Measurements from ENCODE around the gene SDK1. TPM values are rescaled to one million over a fixed set of nuclear protein-coding genes. Genes with fewer than 3 reads are reported as not detected.

The SDK1 gene
- total and polyA plus RNA-seq, 4 donors: 0.12 to 0.47 (median 0.36) TPM

- Histone ChIP-seq H3K4me1 (ENCODE audit: control insufficient read depth in 4 of 4, insufficient read depth in 4 of 4, low read length in 3 of 4) (no peaks in the 10 kb centered on the region), H3K27ac (ENCODE audit: low read depth in 1 of 2, low read length in 2 of 2) (no peak overlapping the region), H3K4me3 (ENCODE audit: low read depth in 1 of 3, low read length in 3 of 3) (no peak overlapping the region), H3K27me3 (ENCODE audit: control insufficient read depth in 4 of 4, insufficient read depth in 4 of 4, low read length in 3 of 4) (no peaks in the 10 kb centered on the region), H3K36me3 (ENCODE audit: control insufficient read depth in 4 of 4, insufficient read depth in 3 of 4, low read depth in 1 of 4, low read length in 3 of 4) (no peaks in the 10 kb centered on the region), H3K9me3 (ENCODE audit: control insufficient read depth in 4 of 4, low read length in 3 of 4) (no peaks in the 10 kb centered on the region), H3K9ac (ENCODE audit: low read depth in 1 of 2, low read length in 2 of 2) (no peak overlapping the region)
- DNase-seq (ENCODE audit: low spot score): no peak
- TF ChIP-seq SP1 (IDR thresholded peaks at IDR 0.05) (no peak), ATF3 (IDR thresholded peaks at IDR 0.05) (no peak), RXRA (IDR thresholded peaks at IDR 0.05) (no peak)
- 83% methylated on average over 11 of the region's 11 CpGs for WGBS
These were observed 741.5 kb downstream of the SDK1 start for GRCh38 chr7:4042402-4043045.

GRCh38 chr7:4043988-4044387 lies 742.9 kb downstream of the SDK1 start:
- 93% methylated on average over 9 of the region's 9 CpGs for WGBS
- DNase-seq (ENCODE audit: low spot score): no peak
- TF ChIP-seq SP1 (IDR thresholded peaks at IDR 0.05) (no peak), TAF1 (conservative IDR thresholded peaks at IDR 0.05) (no peak), RAD21 (IDR thresholded peaks at IDR 0.05) (no peak), FOXA2 (IDR thresholded peaks at IDR 0.05) (no peak), EGR1 (IDR thresholded peaks at IDR 0.05; ENCODE audit: low read depth in 2 of 2) (no peak), RXRA (IDR thresholded peaks at IDR 0.05) (no peak), GABPA (IDR thresholded peaks at IDR 0.05 in 1 of 2, conservative IDR thresholded peaks at IDR 0.05 in 1 of 2) (no peak), HNF4G (IDR thresholded peaks at IDR 0.05) (no peak), ATF3 (IDR thresholded peaks at IDR 0.05) (no peak), JUND (IDR thresholded peaks at IDR 0.05) (no peak)

GRCh38 chr7:4045450-4045849 lies 744.4 kb downstream of the SDK1 start:
- Histone ChIP-seq H3K36me3 (ENCODE audit: control insufficient read depth in 4 of 4, insufficient read depth in 3 of 4, low read depth in 1 of 4, low read length in 3 of 4) (no peaks in the 10 kb centered on the region), H3K27ac (ENCODE audit: low read depth in 1 of 2, low read length in 2 of 2) (no peak overlapping the region), H3K9me3 (ENCODE audit: control insufficient read depth in 4 of 4, low read length in 3 of 4) (no peaks in the 10 kb centered on the region), H3K4me3 (ENCODE audit: low read depth in 1 of 3, low read length in 3 of 3) (no peak overlapping the region), H3K27me3 (ENCODE audit: control insufficient read depth in 4 of 4, insufficient read depth in 4 of 4, low read length in 3 of 4) (no peaks in the 10 kb centered on the region), H3K4me1 (ENCODE audit: control insufficient read depth in 4 of 4, insufficient read depth in 4 of 4, low read length in 3 of 4) (no peaks in the 10 kb centered on the region), H3K9ac (ENCODE audit: low read depth in 1 of 2, low read length in 2 of 2) (no peak overlapping the region)
- DNase-seq (ENCODE audit: low spot score): no peak
- TF ChIP-seq GABPA (IDR thresholded peaks at IDR 0.05 in 1 of 2, conservative IDR thresholded peaks at IDR 0.05 in 1 of 2): no peak
- TF ChIP-seq REST (IDR thresholded peaks at IDR 0.05): no peak
- no peak for TF ChIP-seq JUND (IDR thresholded peaks at IDR 0.05)
- TF ChIP-seq RAD21 (IDR thresholded peaks at IDR 0.05): no peak
- no peak for TF ChIP-seq HNF4G (IDR thresholded peaks at IDR 0.05)
- TF ChIP-seq CTCF (IDR thresholded peaks at IDR 0.05; ENCODE audit: low read depth, low read length, missing input control): no peak
- no peak for TF ChIP-seq ATF3 (IDR thresholded peaks at IDR 0.05)
- TF ChIP-seq ZBTB33 (IDR thresholded peaks at IDR 0.05): no peak
- TF ChIP-seq EGR1 (IDR thresholded peaks at IDR 0.05; ENCODE audit: low read depth in 2 of 2): no peak
- no peak for TF ChIP-seq MAX (IDR thresholded peaks at IDR 0.05)
- TF ChIP-seq TAF1 (conservative IDR thresholded peaks at IDR 0.05): no peak
- no peak for TF ChIP-seq FOXA1 (IDR thresholded peaks at IDR 0.05)
- TF ChIP-seq FOXA2 (IDR thresholded peaks at IDR 0.05): no peak
- 96% methylated on average over 15 of the region's 15 CpGs for WGBS

More at GRCh38 chr7:4043988-4044387, 742.9 kb downstream of the SDK1 start:
- H3K4me1 ChIP-seq (ENCODE audit: control insufficient read depth in 4 of 4, insufficient read depth in 4 of 4, low read length in 3 of 4): no peaks in the 10 kb centered on the region
- no peak overlapping the region for H3K27ac ChIP-seq (ENCODE audit: low read depth in 1 of 2, low read length in 2 of 2)
- no peaks in the 10 kb centered on the region for H3K9me3 ChIP-seq (ENCODE audit: control insufficient read depth in 4 of 4, low read length in 3 of 4)
- H3K4me3 ChIP-seq (ENCODE audit: low read depth in 1 of 3, low read length in 3 of 3): no peak overlapping the region
- no peak overlapping the region for H3K9ac ChIP-seq (ENCODE audit: low read depth in 1 of 2, low read length in 2 of 2)
- no peaks in the 10 kb centered on the region for H3K27me3 ChIP-seq (ENCODE audit: control insufficient read depth in 4 of 4, insufficient read depth in 4 of 4, low read length in 3 of 4)
- no peaks in the 10 kb centered on the region for H3K36me3 ChIP-seq (ENCODE audit: control insufficient read depth in 4 of 4, insufficient read depth in 3 of 4, low read depth in 1 of 4, low read length in 3 of 4)

Measured in liver (tissue), 9 donors.